H1 (cell line): ENCODE measurements around the gene SPDEF. TPM values are rescaled to one million over a fixed set of nuclear protein-coding genes. Genes with fewer than 3 reads are reported as not detected.

Experiments
- CTCF ChIA-PET: fragments of 300-600 bp; sonication (Branson Sonifier 250); formaldehyde crosslinking; loops from one replicate; lab custom pipeline; 2021; ENCODE audit not compliant: partially characterized antibody; lab: Charles Lee
- POLR2A ChIA-PET: fragments of 300-600 bp; sonication (Branson Sonifier 250); formaldehyde crosslinking; loops from one replicate; lab custom pipeline; 2021; ENCODE audit warnings: inconsistent platforms; ENCODE audit not compliant: partially characterized antibody; lab: Charles Lee
- DNase-seq, 2 experiments: peaks; one replicate each; pipeline versions ENCODE4 v3.0.0 to v3.0.0-alpha.2; 2010 to 2022; ENCODE audit warnings: low spot score in 2 of 2, low read depth in 1 of 2, mixed read lengths in 1 of 2
- FAIRE-seq: peaks from 2 replicates; lab custom pipeline; 2011; peaks lifted over from hg19 to GRCh38; lab: Jason Lieb, UNC
- H2AFZ ChIP-seq: 2 replicates; pipeline ENCODE4 v1.8.1; 2012; ENCODE audit warnings: low read length, inconsistent platforms
- H2AK5ac ChIP-seq: 2 replicates; pipeline ENCODE4 v1.6.1; 2013; ENCODE audit warnings: low read depth, low read length
- H2BK120ac ChIP-seq: replicated peaks from 2 replicates; pipeline ENCODE3; 2013; ENCODE audit warnings: low read depth, low read length, inconsistent platforms
- H2BK12ac ChIP-seq: 2 replicates; pipeline ENCODE4 v1.6.1; 2013; ENCODE audit warnings: low read depth, low read length
- H2BK15ac ChIP-seq: 2 replicates; pipeline ENCODE4 v1.6.1; 2013; ENCODE audit warnings: low read length
- H2BK20ac ChIP-seq: 2 replicates; pipeline ENCODE4 v1.6.1; 2013; ENCODE audit warnings: low read length
- H2BK5ac ChIP-seq: 2 replicates; pipeline ENCODE4 v1.6.1; 2013; ENCODE audit warnings: low read depth, low read length
- H3K14ac ChIP-seq: 2 replicates; pipeline ENCODE4 v1.6.1; 2013; ENCODE audit warnings: inconsistent platforms; ENCODE audit not compliant: insufficient read length
- H3K18ac ChIP-seq: 2 replicates; pipeline ENCODE4 v1.6.1; 2013; ENCODE audit warnings: low read length; ENCODE audit errors: extremely low read depth
- H3K23ac ChIP-seq: 2 replicates; pipeline ENCODE4 v1.6.1; 2013; ENCODE audit warnings: inconsistent platforms; ENCODE audit not compliant: insufficient read length
- H3K23me2 ChIP-seq: 2 replicates; pipeline ENCODE4 v1.6.1; 2013; ENCODE audit warnings: low read depth, low read length
- H3K27ac ChIP-seq: 2 replicates; pipeline ENCODE4 v1.6.1; 2011; ENCODE audit warnings: low read depth, low read length, inconsistent platforms
- H3K27me3 ChIP-seq, 4 experiments: replicated peaks in 1 of 4; 1 replicate in 1 of 4; 2 replicates in 3 of 4; pipeline versions ENCODE4 v1.6.1 to v1.8.1; 2011 to 2013; ENCODE audit warnings: low read length in 3 of 4, mild to moderate bottlenecking in 3 of 4, inconsistent platforms in 2 of 4, mixed read lengths in 2 of 4, moderate library complexity in 1 of 4; ENCODE audit not compliant: control insufficient read depth in 3 of 4, insufficient read depth in 3 of 4; ENCODE audit errors: extremely low read depth in 1 of 4
- H3K36me3 ChIP-seq, 4 experiments: 2 replicates each; pipeline versions ENCODE4 v1.6.1 to v1.8.1; 2011 to 2013; ENCODE audit warnings: mild to moderate bottlenecking in 4 of 4, low read length in 3 of 4, moderate library complexity in 2 of 4, control low read depth in 1 of 4, inconsistent platforms in 1 of 4; ENCODE audit not compliant: insufficient read depth in 4 of 4, control insufficient read depth in 2 of 4
- H3K4ac ChIP-seq: replicated peaks from 2 replicates; pipeline ENCODE3; 2013; ENCODE audit warnings: low read length, low read depth, mixed read lengths, inconsistent platforms; ENCODE audit not compliant: insufficient read length
- H3K4me1 ChIP-seq, 4 experiments: replicated peaks in 1 of 4; 1 replicate in 1 of 4; 2 replicates in 3 of 4; pipeline versions ENCODE4 v1.6.1 to v1.8.1; 2011 to 2013; ENCODE audit warnings: low read length in 3 of 4, inconsistent platforms in 2 of 4, mixed read lengths in 1 of 4; ENCODE audit not compliant: insufficient read depth in 4 of 4, control insufficient read depth in 3 of 4
- H3K4me2 ChIP-seq, 2 experiments: 2 replicates each; pipeline versions ENCODE4 v1.6.1 to v1.8.1; 2011 to 2013; ENCODE audit warnings: low read depth in 2 of 2, low read length in 2 of 2, control low read depth in 1 of 2, inconsistent platforms in 1 of 2, mild to moderate bottlenecking in 1 of 2; ENCODE audit not compliant: insufficient read depth in 1 of 2
- H3K4me3 ChIP-seq, 4 experiments: fragments of 200-600, 300-600 bp in 1 of 4; sonication (generic), shearing (Covaris generic), sonication (Bioruptor Twin) in 1 of 4; 2 replicates each; pipeline versions ENCODE4 v1.5.1 to v1.8.1; 2011 to 2016; ENCODE audit warnings: low read length in 4 of 4, low read depth in 3 of 4, control low read depth in 2 of 4, inconsistent platforms in 2 of 4, mild to moderate bottlenecking in 2 of 4, mixed read lengths in 1 of 4, moderate library complexity in 1 of 4; ENCODE audit not compliant: insufficient read depth in 2 of 4; ENCODE audit errors: extremely low read depth in 1 of 4
- H3K56ac ChIP-seq: replicated peaks from 2 replicates; pipeline ENCODE3; 2013; ENCODE audit warnings: low read depth, mild to moderate bottlenecking, mixed read lengths, low read length, inconsistent platforms; ENCODE audit not compliant: insufficient read length
- H3K79me1 ChIP-seq: 2 replicates; pipeline ENCODE4 v1.6.1; 2013; ENCODE audit warnings: low read depth, low read length, control low read depth
- H3K79me2 ChIP-seq, 2 experiments: 2 replicates each; pipeline versions ENCODE4 v1.6.1 to v1.8.1; 2012 to 2013; ENCODE audit warnings: low read length in 2 of 2, mild to moderate bottlenecking in 2 of 2, inconsistent platforms in 1 of 2; ENCODE audit not compliant: insufficient read depth in 2 of 2, control insufficient read depth in 1 of 2
- H3K9ac ChIP-seq, 4 experiments: replicated peaks in 1 of 4; 1 replicate in 1 of 4; 2 replicates in 3 of 4; pipeline versions ENCODE4 v1.6.1 to v1.8.1; 2011 to 2013; ENCODE audit warnings: low read depth in 3 of 4, low read length in 3 of 4, control low read depth in 2 of 4, mild to moderate bottlenecking in 2 of 4, moderate library complexity in 2 of 4, inconsistent platforms in 1 of 4; ENCODE audit errors: extremely low read depth in 1 of 4
- H3K9me3 ChIP-seq, 2 experiments: 2 replicates each; pipeline versions ENCODE4 v1.6.1 to v1.8.1; 2012 to 2013; ENCODE audit warnings: mild to moderate bottlenecking in 2 of 2, moderate library complexity in 2 of 2, control low read depth in 1 of 2, inconsistent platforms in 1 of 2, low read depth in 1 of 2, low read length in 1 of 2, mixed read lengths in 1 of 2; ENCODE audit not compliant: insufficient read depth in 2 of 2
- H4K20me1 ChIP-seq, 2 experiments: replicated peaks in 1 of 2; 2 replicates each; pipeline versions ENCODE3 to v1.8.1; 2011 to 2013; ENCODE audit warnings: inconsistent platforms in 2 of 2, low read length in 2 of 2, mild to moderate bottlenecking in 1 of 2; ENCODE audit not compliant: insufficient read depth in 2 of 2, control insufficient read depth in 1 of 2
- H4K5ac ChIP-seq: 2 replicates; pipeline ENCODE4 v1.6.1; 2013; ENCODE audit warnings: low read length, low read depth, mixed read lengths, inconsistent platforms; ENCODE audit not compliant: insufficient read length
- H4K8ac ChIP-seq: 2 replicates; pipeline ENCODE4 v1.8.0; 2013; ENCODE audit warnings: mild to moderate bottlenecking, moderate library complexity, low read length, inconsistent platforms; ENCODE audit not compliant: insufficient read depth; ENCODE audit errors: extremely low read depth
- H4K91ac ChIP-seq: replicated peaks from 2 replicates; pipeline ENCODE3; 2013; ENCODE audit warnings: low read length, mixed read lengths, inconsistent platforms; ENCODE audit not compliant: insufficient read length
- RBBP5 ChIP-seq: IDR thresholded peaks from 2 replicates; pipeline ENCODE4 v1.7.1; 2012; ENCODE audit warnings: low read depth, mild to moderate bottlenecking, inconsistent platforms, low read length, moderate library complexity, borderline replicate concordance
- SUZ12 ChIP-seq: fragments of 200-600 bp; sonication (generic); IDR thresholded peaks from 2 replicates; pipeline ENCODE4 v1.6.1; 2012; ENCODE audit warnings: mild to moderate bottlenecking, inconsistent platforms, low read length, moderate library complexity, mixed read lengths
- TAF1 ChIP-seq: IDR thresholded peaks from 2 replicates; pipeline ENCODE4 v1.6.1; 2011; ENCODE audit warnings: mild to moderate bottlenecking, low read depth, low read length
- WGBS, 2 experiments: shearing (Covaris generic) in 1 of 2; methylation state at CpG; one replicate each; pipeline versions ENCODE4 v1.1.6 to v1.1.7; 2013 to 2015; ENCODE audit warnings: low lambda C conversion rate in 2 of 2, mixed read lengths in 2 of 2, inconsistent platforms in 1 of 2, low coverage in 1 of 2, missing lambda C conversion rate in 1 of 2; ENCODE audit not compliant: insufficient replicate concordance in 2 of 2, insufficient coverage in 1 of 2, insufficient read length in 1 of 2; ENCODE audit errors: extremely low coverage in 1 of 2, missing lambda C conversion rate in 1 of 2; 5-methylcytosine and 5-hydroxymethylcytosine counted together
- polyA plus RNA-seq, 7 experiments: library from polyadenylated mRNA; depleted of rRNA in 3 of 7; stranded (reverse) in 5 of 7; unstranded in 2 of 7; fragments of >200 nt in 5 of 7; fragments of 200-250 nt in 2 of 7; gene quantifications; 1 replicate in 5 of 7; 2 replicates in 1 of 7; 4 replicates in 1 of 7; pipeline versions ENCODE4 v1.2.1 to v1.2.3, GENCODE V29; 2011 to 2013; ENCODE audit warnings: missing spikeins in 2 of 7, mixed read lengths in 2 of 7
- total RNA-seq: library from RNA; stranded (reverse); fragmentation: NEBNext Ultra II Directional; extraction: Animal tissue kit (Norgen Biotek cat#: 25700); gene quantifications from 2 replicates; pipeline ENCODE4 v1.2.1, GENCODE V29; 2021
- TF ChIP-seq, protein P1 (sequence below): IDR thresholded peaks from 2 replicates; pipeline ENCODE4 v1.6.1; 2012; ENCODE audit warnings: low read length, inconsistent platforms
- TF ChIP-seq, protein P2 (sequence below), 3 experiments: IDR thresholded peaks; 1 replicate in 2 of 3; 2 replicates in 1 of 3; pipeline versions ENCODE4 v1.5.1 to v1.6.1; 2011; ENCODE audit warnings: low read length in 3 of 3, mild to moderate bottlenecking in 3 of 3, inconsistent platforms in 2 of 3, low read depth in 1 of 3, moderate library complexity in 1 of 3; ENCODE audit not compliant: insufficient read depth in 1 of 3; ENCODE audit errors: control extremely low read depth in 1 of 3
- TF ChIP-seq, protein P3 (sequence below): IDR thresholded peaks from 2 replicates; pipeline ENCODE4 v1.6.1; 2012; ENCODE audit warnings: inconsistent platforms

The SPDEF gene
- total and polyA plus RNA-seq, 2 of the 8 experiments (the other 6 are each of a cell fraction or from before 2014, with no cell fraction given): 0.15 to 0.30 TPM

DNA sequence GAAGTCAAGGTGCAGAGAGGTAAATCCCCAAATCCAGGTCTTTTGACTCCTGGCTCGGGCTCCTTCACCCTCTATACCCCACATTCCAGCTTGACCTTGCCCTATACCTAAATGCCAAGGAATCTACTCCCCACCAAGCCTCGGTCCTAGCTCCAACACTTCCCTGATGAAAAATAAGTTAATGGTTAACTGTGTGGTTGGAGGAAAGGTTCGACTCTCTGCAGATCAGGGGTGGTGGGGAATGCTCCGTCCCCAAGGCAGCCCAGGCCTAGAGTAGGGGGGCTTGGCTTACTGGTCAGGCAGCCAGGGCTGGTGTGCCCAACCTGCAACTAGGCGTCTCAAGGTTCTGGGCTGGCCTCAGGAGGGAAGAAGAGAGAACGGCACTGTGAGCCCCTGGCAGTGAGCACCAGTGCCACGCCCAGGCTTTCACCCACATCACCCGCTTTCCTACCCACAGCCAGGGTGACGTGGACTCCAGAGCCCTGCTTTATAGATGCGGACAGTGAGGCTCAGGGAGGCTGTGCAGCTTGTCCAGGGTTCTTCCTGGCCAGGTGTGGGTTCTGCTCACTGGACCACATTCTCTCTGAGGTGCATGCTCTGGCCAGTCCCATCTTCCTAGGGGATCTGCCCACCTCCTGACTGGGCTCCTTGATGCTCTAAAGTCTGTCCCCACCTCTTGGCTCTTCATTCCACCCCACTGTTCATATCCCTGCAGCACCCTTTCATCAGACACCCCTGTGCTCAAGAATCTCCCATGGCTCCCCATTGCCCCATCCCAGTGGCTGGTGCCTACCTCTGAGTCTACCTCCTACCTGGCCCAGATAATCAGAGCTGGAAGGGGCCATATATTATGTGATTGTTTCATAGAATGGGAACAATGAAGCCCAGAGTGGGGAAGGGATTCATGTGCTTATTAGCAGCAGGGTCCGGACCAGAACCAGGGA lies 8.2 kb downstream of the SPDEF start:
- H3K4me2 ChIP-seq: no peak overlapping the region
- no peaks in the 10 kb centered on the region for H3K79me2 ChIP-seq
- ChIA-PET CTCF (interaction anchor here (0.8 to 2.4 kb wide), 12 partner anchors 11 to 352 kb away, joined by 3 to 9 read pairs (median 3); partner anchors contain the start of gene SMIM29), POLR2A (interaction anchor here (1.0 to 1.9 kb wide), 3 partner anchors 15 to 147 kb away, joined by 3 to 4 read pairs (median 3); no protein-coding TSS in a partner anchor)
- FAIRE-seq (no peak), DNase-seq (no peak)
- H3K14ac ChIP-seq: no peak overlapping the region
- WGBS, 2 experiments: 91% methylated on average over 9 of the region's 11 CpGs; no CpG with 5 or more reads in 1 of the 2 experiments
- H4K91ac ChIP-seq: no peak overlapping the region
- no peak overlapping the region for H3K4me3 ChIP-seq
- H3K23ac ChIP-seq: no peak overlapping the region
- no peak overlapping the region for H3K9ac ChIP-seq
- no peak overlapping the region for H3K56ac ChIP-seq
- no peaks in the 10 kb centered on the region for H4K20me1 ChIP-seq
- no peak overlapping the region for H3K18ac ChIP-seq
- no peaks in the 10 kb centered on the region; a peak in 3 of 7 replicates for H3K4me1 ChIP-seq
- H3K4ac ChIP-seq: no peak overlapping the region
- H2BK15ac ChIP-seq: no peak overlapping the region
- no peak overlapping the region for H2BK120ac ChIP-seq
- H4K5ac ChIP-seq: no peak overlapping the region
- no peaks in the 10 kb centered on the region for H3K9me3 ChIP-seq
- H3K36me3 ChIP-seq: no peaks in the 10 kb centered on the region
- no peaks in the 10 kb centered on the region for H3K79me1 ChIP-seq
- no peak overlapping the region for H2BK5ac ChIP-seq
- no peak overlapping the region for H2AK5ac ChIP-seq
- no peak overlapping the region for H3K27ac ChIP-seq
- H3K23me2 ChIP-seq: no peaks in the 10 kb centered on the region
- no peak overlapping the region for H2BK20ac ChIP-seq
- H4K8ac ChIP-seq: peak overlapping the region; percentile 1; the same call in 1 of the 2 replicates
- peak overlapping the region; percentile 43 for H2BK12ac ChIP-seq
- H3K27me3 ChIP-seq: no peaks in the 10 kb centered on the region
- H2AFZ ChIP-seq: no peak overlapping the region
- TF ChIP-seq RBBP5 (no peak), SUZ12 (no peak), TAF1 (no peak)
- TF ChIP-seq, protein P1, sequence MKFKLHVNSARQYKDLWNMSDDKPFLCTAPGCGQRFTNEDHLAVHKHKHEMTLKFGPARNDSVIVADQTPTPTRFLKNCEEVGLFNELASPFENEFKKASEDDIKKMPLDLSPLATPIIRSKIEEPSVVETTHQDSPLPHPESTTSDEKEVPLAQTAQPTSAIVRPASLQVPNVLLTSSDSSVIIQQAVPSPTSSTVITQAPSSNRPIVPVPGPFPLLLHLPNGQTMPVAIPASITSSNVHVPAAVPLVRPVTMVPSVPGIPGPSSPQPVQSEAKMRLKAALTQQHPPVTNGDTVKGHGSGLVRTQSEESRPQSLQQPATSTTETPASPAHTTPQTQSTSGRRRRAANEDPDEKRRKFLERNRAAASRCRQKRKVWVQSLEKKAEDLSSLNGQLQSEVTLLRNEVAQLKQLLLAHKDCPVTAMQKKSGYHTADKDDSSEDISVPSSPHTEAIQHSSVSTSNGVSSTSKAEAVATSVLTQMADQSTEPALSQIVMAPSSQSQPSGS: no peak
- TF ChIP-seq, protein P2, sequence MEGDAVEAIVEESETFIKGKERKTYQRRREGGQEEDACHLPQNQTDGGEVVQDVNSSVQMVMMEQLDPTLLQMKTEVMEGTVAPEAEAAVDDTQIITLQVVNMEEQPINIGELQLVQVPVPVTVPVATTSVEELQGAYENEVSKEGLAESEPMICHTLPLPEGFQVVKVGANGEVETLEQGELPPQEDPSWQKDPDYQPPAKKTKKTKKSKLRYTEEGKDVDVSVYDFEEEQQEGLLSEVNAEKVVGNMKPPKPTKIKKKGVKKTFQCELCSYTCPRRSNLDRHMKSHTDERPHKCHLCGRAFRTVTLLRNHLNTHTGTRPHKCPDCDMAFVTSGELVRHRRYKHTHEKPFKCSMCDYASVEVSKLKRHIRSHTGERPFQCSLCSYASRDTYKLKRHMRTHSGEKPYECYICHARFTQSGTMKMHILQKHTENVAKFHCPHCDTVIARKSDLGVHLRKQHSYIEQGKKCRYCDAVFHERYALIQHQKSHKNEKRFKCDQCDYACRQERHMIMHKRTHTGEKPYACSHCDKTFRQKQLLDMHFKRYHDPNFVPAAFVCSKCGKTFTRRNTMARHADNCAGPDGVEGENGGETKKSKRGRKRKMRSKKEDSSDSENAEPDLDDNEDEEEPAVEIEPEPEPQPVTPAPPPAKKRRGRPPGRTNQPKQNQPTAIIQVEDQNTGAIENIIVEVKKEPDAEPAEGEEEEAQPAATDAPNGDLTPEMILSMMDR (IDR thresholded peaks at IDR 0.05; ENCODE audit: control extremely low read depth in 1 of 3, insufficient read depth in 1 of 3, low read depth in 1 of 3, low read length in 3 of 3): no peak
- TF ChIP-seq, protein P3, sequence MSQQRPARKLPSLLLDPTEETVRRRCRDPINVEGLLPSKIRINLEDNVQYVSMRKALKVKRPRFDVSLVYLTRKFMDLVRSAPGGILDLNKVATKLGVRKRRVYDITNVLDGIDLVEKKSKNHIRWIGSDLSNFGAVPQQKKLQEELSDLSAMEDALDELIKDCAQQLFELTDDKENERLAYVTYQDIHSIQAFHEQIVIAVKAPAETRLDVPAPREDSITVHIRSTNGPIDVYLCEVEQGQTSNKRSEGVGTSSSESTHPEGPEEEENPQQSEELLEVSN: no peak
